Fibroblast of the aortic adventitia (primary cell): ENCODE measurements around the gene ANXA10. TPM values are rescaled to one million over a fixed set of nuclear protein-coding genes. Genes with fewer than 3 reads are reported as not detected.

Experiments used
- DNase-seq: peaks from one replicate; pipeline ENCODE4 v3.0.0-alpha.2; 2010; ENCODE audit warnings: low read depth
- H3K4me3 ChIP-seq: 2 replicates; pipeline ENCODE4 v1.5.1; 2011; ENCODE audit warnings: low read depth, mild to moderate bottlenecking, control low read depth, low read length, moderate library complexity
- total RNA-seq: library from RNA; depleted of rRNA; stranded (reverse); fragments of >200 nt; gene quantifications from 2 replicates; pipeline ENCODE4 v1.2.3, GENCODE V29; 2012; ENCODE audit warnings: low replicate concordance
- TF ChIP-seq, protein P1 (sequence below): IDR thresholded peaks from 2 replicates; pipeline ENCODE4 v1.5.1; 2011; ENCODE audit warnings: mild to moderate bottlenecking, low read length, control low read depth, inconsistent platforms; ENCODE audit not compliant: insufficient read depth

Gene ANXA10, protein sequence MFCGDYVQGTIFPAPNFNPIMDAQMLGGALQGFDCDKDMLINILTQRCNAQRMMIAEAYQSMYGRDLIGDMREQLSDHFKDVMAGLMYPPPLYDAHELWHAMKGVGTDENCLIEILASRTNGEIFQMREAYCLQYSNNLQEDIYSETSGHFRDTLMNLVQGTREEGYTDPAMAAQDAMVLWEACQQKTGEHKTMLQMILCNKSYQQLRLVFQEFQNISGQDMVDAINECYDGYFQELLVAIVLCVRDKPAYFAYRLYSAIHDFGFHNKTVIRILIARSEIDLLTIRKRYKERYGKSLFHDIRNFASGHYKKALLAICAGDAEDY
- 7.0 and 83.5 TPM in 2 replicates for total RNA-seq

DNA sequence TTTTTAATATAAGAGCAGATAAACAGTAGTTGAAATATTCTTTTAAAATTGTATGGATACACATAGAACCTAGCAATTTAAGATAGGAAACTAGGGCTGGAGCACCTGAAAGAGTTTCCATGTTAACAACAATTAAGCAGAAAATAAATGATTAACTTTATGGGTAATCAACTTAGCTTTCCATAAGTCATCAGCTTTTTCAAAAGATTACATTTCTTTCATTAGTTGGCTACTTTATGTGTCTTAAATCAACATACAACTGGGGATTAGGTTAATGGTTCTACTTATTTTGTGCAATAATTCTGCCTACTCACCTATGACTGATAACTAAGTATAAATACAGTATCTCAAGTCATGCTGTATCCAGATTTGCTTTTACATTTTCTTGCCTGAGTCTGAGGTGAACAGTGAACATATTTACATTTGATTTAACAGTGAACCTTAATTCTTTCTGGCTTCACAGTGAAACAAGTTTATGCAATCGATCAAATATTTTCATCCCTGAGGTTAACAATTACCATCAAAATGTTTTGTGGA is at the start of gene ANXA10:
Gene ANXA10, plus strand, starts transcription at position 362 of the 537 bp plus-strand sequence. Its CDS starts 164 bp downstream, at position 526.
- DNase-seq, result peak; percentile 29
- H3K4me3 ChIP-seq, result no peak within 1 kb of the TSS
- TF ChIP-seq, protein P1, sequence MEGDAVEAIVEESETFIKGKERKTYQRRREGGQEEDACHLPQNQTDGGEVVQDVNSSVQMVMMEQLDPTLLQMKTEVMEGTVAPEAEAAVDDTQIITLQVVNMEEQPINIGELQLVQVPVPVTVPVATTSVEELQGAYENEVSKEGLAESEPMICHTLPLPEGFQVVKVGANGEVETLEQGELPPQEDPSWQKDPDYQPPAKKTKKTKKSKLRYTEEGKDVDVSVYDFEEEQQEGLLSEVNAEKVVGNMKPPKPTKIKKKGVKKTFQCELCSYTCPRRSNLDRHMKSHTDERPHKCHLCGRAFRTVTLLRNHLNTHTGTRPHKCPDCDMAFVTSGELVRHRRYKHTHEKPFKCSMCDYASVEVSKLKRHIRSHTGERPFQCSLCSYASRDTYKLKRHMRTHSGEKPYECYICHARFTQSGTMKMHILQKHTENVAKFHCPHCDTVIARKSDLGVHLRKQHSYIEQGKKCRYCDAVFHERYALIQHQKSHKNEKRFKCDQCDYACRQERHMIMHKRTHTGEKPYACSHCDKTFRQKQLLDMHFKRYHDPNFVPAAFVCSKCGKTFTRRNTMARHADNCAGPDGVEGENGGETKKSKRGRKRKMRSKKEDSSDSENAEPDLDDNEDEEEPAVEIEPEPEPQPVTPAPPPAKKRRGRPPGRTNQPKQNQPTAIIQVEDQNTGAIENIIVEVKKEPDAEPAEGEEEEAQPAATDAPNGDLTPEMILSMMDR, result no peak

DNA sequence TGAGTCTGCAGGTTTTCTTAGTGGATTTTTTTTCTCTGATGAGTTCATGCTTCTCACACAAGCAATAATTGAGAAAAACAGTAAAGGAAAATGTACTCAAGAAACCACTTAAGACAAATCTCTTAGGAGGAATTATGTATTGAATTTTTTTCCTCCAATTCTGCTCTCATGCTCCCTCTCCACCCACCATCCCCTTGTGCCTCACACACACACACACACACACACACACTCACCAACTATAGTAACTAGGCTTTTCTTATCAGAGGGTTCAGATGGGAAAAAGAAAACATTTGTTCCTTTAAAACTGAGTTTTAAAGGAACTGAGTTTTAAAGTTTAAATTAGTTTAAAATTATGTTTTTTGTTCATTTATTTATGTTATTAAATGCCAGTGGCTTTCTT is 47.0 kb upstream of the ANXA10 start:
- peak; percentile 51 for DNase-seq
- no peak overlapping the region for H3K4me3 ChIP-seq
- TF ChIP-seq, protein P1, result no peak

DNA sequence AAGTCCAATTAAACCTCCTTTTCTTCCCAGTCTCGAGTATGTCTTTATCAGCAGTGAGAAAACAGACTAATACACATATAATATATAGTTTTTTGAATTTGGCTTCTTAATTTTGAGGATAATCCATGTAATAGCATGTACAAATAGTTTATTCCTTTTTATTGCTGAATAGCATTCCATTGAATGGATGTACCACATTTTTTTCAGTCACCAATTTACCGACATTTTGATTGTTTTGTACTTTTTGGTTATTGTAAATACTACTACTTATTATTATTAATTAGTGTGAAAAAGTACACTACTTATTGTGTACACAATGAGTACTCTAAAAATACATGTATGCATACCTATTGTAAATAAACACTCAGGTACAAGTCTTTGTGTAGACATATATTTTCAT is 42.3 kb upstream of the ANXA10 start:
- no peak for DNase-seq
- H3K4me3 ChIP-seq, result no peak overlapping the region
- TF ChIP-seq, protein P1, result no peak

DNA sequence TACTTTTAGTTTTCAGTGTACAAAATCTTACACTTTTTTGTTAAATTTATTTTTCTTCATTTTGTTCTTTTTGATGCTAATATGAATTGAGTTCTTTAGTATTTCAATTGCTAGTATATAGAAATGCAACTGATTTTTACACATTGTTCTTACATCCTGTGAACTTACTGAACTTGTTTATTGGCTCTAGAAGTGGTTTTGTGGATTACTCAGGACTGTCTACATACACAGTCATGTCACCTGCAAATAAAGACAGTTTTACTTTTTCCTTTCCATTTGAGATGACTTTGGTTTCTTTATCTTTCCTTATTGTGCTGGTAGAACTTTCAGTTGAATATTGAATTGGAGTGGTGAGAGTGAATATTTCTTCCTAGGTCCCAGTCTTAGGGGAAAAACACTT is 40.8 kb upstream of the ANXA10 start:
- no peak for DNase-seq
- H3K4me3 ChIP-seq, result no peak overlapping the region
- TF ChIP-seq, protein P1, result no peak

DNA sequence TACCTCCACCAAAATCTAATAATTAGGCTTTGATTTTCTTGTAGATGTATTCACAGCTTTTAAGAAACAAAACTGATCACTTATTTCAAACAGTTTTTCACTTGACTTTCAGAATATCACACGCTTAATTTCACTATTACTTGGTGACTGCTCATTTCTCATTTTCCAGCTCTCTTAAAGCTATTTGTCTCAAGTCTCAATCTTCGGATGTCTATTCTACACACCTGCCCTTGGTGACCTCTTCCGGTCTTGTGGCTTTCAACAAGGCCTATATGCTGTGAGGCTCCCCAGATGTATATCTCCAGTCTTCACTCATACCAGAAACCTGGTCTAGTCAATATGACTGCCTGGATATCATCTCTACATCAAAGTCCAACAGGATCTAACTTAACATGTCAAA is 34.9 kb upstream of the ANXA10 start:
- DNase-seq, result no peak
- TF ChIP-seq, protein P1, result no peak
- no peak overlapping the region for H3K4me3 ChIP-seq

DNA sequence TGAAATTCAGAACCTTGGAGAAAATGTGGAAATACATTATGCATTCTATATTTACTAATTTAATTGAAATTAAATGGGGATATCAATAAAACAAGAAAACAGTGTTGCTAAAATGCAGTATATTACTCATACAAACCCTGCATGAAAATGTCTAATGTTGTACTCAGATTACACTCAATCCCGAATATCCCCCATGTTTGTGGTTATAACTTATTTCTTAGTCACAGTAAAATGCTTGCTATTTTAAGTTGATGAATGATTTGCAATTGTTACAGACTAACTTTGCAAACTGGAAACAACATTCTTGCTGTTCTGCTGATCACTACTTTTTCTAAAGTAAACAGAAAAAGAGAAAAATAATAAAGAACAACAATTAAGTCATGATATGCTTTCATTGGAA is 33.1 kb upstream of the ANXA10 start:
- DNase-seq, result peak; percentile 76
- TF ChIP-seq, protein P1, result no peak
- H3K4me3 ChIP-seq, result no peak overlapping the region

DNA sequence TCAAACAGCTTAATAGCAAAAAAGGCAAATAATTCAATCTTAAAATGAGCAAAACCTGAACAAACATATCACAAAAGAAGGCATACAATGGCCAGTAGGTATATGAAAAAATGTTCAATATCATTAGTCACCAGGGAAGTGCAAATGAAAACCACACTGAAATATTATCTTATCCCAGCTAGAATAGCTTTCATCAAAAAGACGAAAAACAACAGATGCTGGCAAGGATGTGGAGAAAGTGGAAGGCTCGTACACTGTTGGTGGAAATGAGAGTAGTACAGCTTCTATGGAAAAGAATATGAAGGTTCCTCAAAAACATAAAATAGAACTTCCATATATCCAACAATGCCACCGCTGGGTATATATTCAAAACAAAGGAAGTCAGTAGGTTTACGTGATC is 29.3 kb upstream of the ANXA10 start:
- no peak for DNase-seq
- no peak overlapping the region for H3K4me3 ChIP-seq
- TF ChIP-seq, protein P1, result no peak
